CD8-positive, alpha-beta memory T cell (primary cell): ENCODE data around the gene MINDY4. TPM values are rescaled to one million over a fixed set of nuclear protein-coding genes. Genes with fewer than 3 reads are reported as not detected.

Experiments
- CTCF ChIA-PET: fragments of 350-600 bp; sonication (Branson Sonifier 250); formaldehyde crosslinking; loops from one replicate; lab custom pipeline; 2021; ENCODE audit warnings: antibody characterized with exemption; lab: Charles Lee
- POLR2A ChIA-PET: fragments of 350-600 bp; sonication (Branson Sonifier 250); formaldehyde crosslinking; loops from one replicate; lab custom pipeline; 2021; ENCODE audit warnings: antibody characterized with exemption; lab: Charles Lee
- DNase-seq, 5 donors: peaks; one replicate each; pipeline versions ENCODE4 v3.0.0 to v3.0.0-alpha.2; 2020 to 2022; ENCODE audit warnings: mixed read lengths in 1 of 5
- H3K27ac ChIP-seq: one replicate; pipeline ENCODE4 v1.7.0; 2013; ENCODE audit warnings: low read depth, mild to moderate bottlenecking, low read length, moderate library complexity
- H3K27me3 ChIP-seq: 2 replicates; pipeline ENCODE4 v1.7.0; 2013; ENCODE audit warnings: low read length, mild to moderate bottlenecking; ENCODE audit not compliant: insufficient read depth, poor library complexity, severe bottlenecking
- H3K36me3 ChIP-seq: 2 replicates; pipeline ENCODE4 v1.7.0; 2013; ENCODE audit warnings: mild to moderate bottlenecking, low read length, moderate library complexity; ENCODE audit not compliant: insufficient read depth
- H3K4me1 ChIP-seq: 2 replicates; pipeline ENCODE4 v1.7.0; 2013; ENCODE audit warnings: mild to moderate bottlenecking, low read length, moderate library complexity; ENCODE audit not compliant: insufficient read depth
- H3K4me3 ChIP-seq: 2 replicates; pipeline ENCODE4 v1.7.0; 2013; ENCODE audit warnings: mild to moderate bottlenecking, low read length
- H3K9me3 ChIP-seq: 2 replicates; pipeline ENCODE4 v1.7.0; 2013; ENCODE audit warnings: mild to moderate bottlenecking, low read length
- H3K27ac Mint-ChIP-seq, 8 donors: one replicate each; pipeline ENCODE4 v1.8.0; 2020 to 2021; ENCODE audit warnings: mixed read lengths in 8 of 8, mild to moderate bottlenecking in 6 of 8, inconsistent platforms in 3 of 8, moderate library complexity in 3 of 8
- H3K27me3 Mint-ChIP-seq, 2 donors: one replicate each; pipeline ENCODE4 v1.8.0; 2020 to 2021; ENCODE audit warnings: mixed read lengths in 2 of 2, mild to moderate bottlenecking in 1 of 2, moderate library complexity in 1 of 2
- H3K36me3 Mint-ChIP-seq, 3 donors: one replicate each; pipeline ENCODE4 v1.8.0; 2020 to 2021; ENCODE audit warnings: mixed read lengths in 3 of 3, inconsistent platforms in 1 of 3, mild to moderate bottlenecking in 1 of 3
- H3K4me1 Mint-ChIP-seq, 3 donors: one replicate each; pipeline ENCODE4 v1.8.0; 2020 to 2021; ENCODE audit warnings: mixed read lengths in 3 of 3, inconsistent platforms in 1 of 3, mild to moderate bottlenecking in 1 of 3
- H3K4me3 Mint-ChIP-seq, 7 donors: one replicate each; pipeline ENCODE4 v1.8.0; 2020 to 2021; ENCODE audit warnings: mixed read lengths in 7 of 7, mild to moderate bottlenecking in 6 of 7, moderate library complexity in 4 of 7, inconsistent platforms in 2 of 7
- H3K9me3 Mint-ChIP-seq, 5 donors: one replicate each; pipeline ENCODE4 v1.8.0; 2020 to 2022; ENCODE audit warnings: mixed read lengths in 5 of 5, mild to moderate bottlenecking in 3 of 5, moderate library complexity in 2 of 5, inconsistent platforms in 1 of 5
- polyA plus RNA-seq: library from polyadenylated mRNA; unstranded; fragments of 300-500 nt; fragmentation: Illumina TruSeq; gene quantifications from one replicate; pipeline ENCODE4 v1.2.3, GENCODE V29; 2021
- total RNA-seq, 2 experiments: library from RNA; stranded (reverse); gene quantifications; one replicate each; pipeline ENCODE4 v1.2.3, GENCODE V29; 2021

MINDY4 gene
- total and polyA plus RNA-seq, 3 experiments from 2014 or later = 1.0 to 2.6 (median 2.4) TPM

- no peak for DNase-seq
- no peak overlapping the region for H3K27ac ChIP-seq
- POLR2A ChIA-PET = no interaction called here
- no peaks in the 10 kb centered on the region for H3K4me1 ChIP-seq
- Mint-ChIP-seq H3K4me3 (no peak overlapping the region), H3K9me3 (peaks cover 0 to 5% (median 4%) of the 10 kb centered on the region in 5 donors), H3K36me3 (no peaks in the 10 kb centered on the region), H3K27ac (no peak overlapping the region), H3K27me3 (peaks cover 0 to 2% of the 10 kb centered on the region in 2 donors), H3K4me1 (no peaks in the 10 kb centered on the region)
- no peak overlapping the region for H3K4me3 ChIP-seq
- H3K36me3 ChIP-seq = no peaks in the 10 kb centered on the region
- H3K27me3 ChIP-seq = no peaks in the 10 kb centered on the region
- CTCF ChIA-PET = no interaction called here
- no peaks in the 10 kb centered on the region for H3K9me3 ChIP-seq
These were observed 155.1 kb downstream of the MINDY4 start for GRCh38 chr7:30926313-30926712.

- ChIA-PET POLR2A (no interaction called here), CTCF (no interaction called here)
- DNase-seq = no peak
- Histone ChIP-seq H3K36me3 (no peaks in the 10 kb centered on the region), H3K4me3 (no peak overlapping the region), H3K27me3 (no peaks in the 10 kb centered on the region), H3K27ac (no peak overlapping the region), H3K4me1 (no peaks in the 10 kb centered on the region), H3K9me3 (no peaks in the 10 kb centered on the region)
- Mint-ChIP-seq H3K4me1 (no peaks in the 10 kb centered on the region), H3K27ac (no peak overlapping the region), H3K27me3 (peaks cover 0 to 2% of the 10 kb centered on the region in 2 donors), H3K36me3 (no peaks in the 10 kb centered on the region), H3K4me3 (no peak overlapping the region), H3K9me3 (peaks cover 0 to 5% (median 4%) of the 10 kb centered on the region in 5 donors)
These were observed 155.8 kb downstream of the MINDY4 start for GRCh38 chr7:30927040-30927439.

GRCh38 chr7:30927559-30927958 lies 156.3 kb downstream of the MINDY4 start:
- CTCF ChIA-PET = no interaction called here
- H3K9me3 Mint-ChIP-seq = peaks cover 0 to 5% (median 4%) of the 10 kb centered on the region in 5 donors
- H3K27me3 Mint-ChIP-seq = peaks cover 0 to 2% of the 10 kb centered on the region in 2 donors
- H3K4me3 Mint-ChIP-seq = no peak overlapping the region
- Histone ChIP-seq H3K27me3 (no peaks in the 10 kb centered on the region), H3K4me3 (no peak overlapping the region), H3K27ac (no peak overlapping the region), H3K9me3 (no peaks in the 10 kb centered on the region), H3K4me1 (no peaks in the 10 kb centered on the region), H3K36me3 (no peaks in the 10 kb centered on the region)
- H3K27ac Mint-ChIP-seq = peak overlapping the region in 1 of 8 donors; percentile 40
- H3K4me1 Mint-ChIP-seq = no peaks in the 10 kb centered on the region
- no peaks in the 10 kb centered on the region for H3K36me3 Mint-ChIP-seq
- POLR2A ChIA-PET = no interaction called here
- no peak for DNase-seq

GRCh38 chr7:30928254-30928872 lies 157.1 kb downstream of the MINDY4 start:
- Histone ChIP-seq H3K36me3 (no peaks in the 10 kb centered on the region), H3K4me1 (no peaks in the 10 kb centered on the region), H3K4me3 (no peak overlapping the region), H3K27ac (no peak overlapping the region), H3K27me3 (no peaks in the 10 kb centered on the region), H3K9me3 (no peaks in the 10 kb centered on the region)
- no peaks in the 10 kb centered on the region for H3K4me1 Mint-ChIP-seq
- H3K9me3 Mint-ChIP-seq = peaks cover 0 to 5% (median 4%) of the 10 kb centered on the region in 5 donors
- no peak for DNase-seq
- CTCF ChIA-PET = no interaction called here
- POLR2A ChIA-PET = no interaction called here
- H3K27ac Mint-ChIP-seq = no peak overlapping the region
- H3K27me3 Mint-ChIP-seq = peaks cover 0 to 2% of the 10 kb centered on the region in 2 donors
- H3K4me3 Mint-ChIP-seq = no peak overlapping the region
- no peaks in the 10 kb centered on the region for H3K36me3 Mint-ChIP-seq

GRCh38 chr7:30929686-30930085 lies 158.5 kb downstream of the MINDY4 start:
- H3K36me3 ChIP-seq = no peaks in the 10 kb centered on the region
- POLR2A ChIA-PET = no interaction called here
- no peaks in the 10 kb centered on the region for H3K27me3 ChIP-seq
- no peaks in the 10 kb centered on the region for H3K4me1 ChIP-seq
- no peak overlapping the region for H3K4me3 Mint-ChIP-seq
- peaks cover 0 to 2% of the 10 kb centered on the region in 2 donors for H3K27me3 Mint-ChIP-seq
- CTCF ChIA-PET = interaction anchor here (1.5 kb wide), 1 partner anchor 9 kb away, joined by 9 read pairs; no protein-coding TSS in a partner anchor
- H3K27ac ChIP-seq = no peak overlapping the region
- H3K36me3 Mint-ChIP-seq = no peaks in the 10 kb centered on the region
- no peak for DNase-seq
- no peaks in the 10 kb centered on the region for H3K4me1 Mint-ChIP-seq
- H3K9me3 Mint-ChIP-seq = peaks cover 0 to 5% (median 4%) of the 10 kb centered on the region in 5 donors
- no peak overlapping the region for H3K4me3 ChIP-seq
- no peak overlapping the region for H3K27ac Mint-ChIP-seq
- H3K9me3 ChIP-seq = no peaks in the 10 kb centered on the region

- H3K4me1 Mint-ChIP-seq = no peaks in the 10 kb centered on the region
- no peaks in the 10 kb centered on the region for H3K36me3 ChIP-seq
- H3K27me3 ChIP-seq = no peaks in the 10 kb centered on the region
- H3K27ac Mint-ChIP-seq = peak overlapping the region in 1 of 8 donors; percentile 46
- peaks cover 0 to 5% (median 4%) of the 10 kb centered on the region in 5 donors for H3K9me3 Mint-ChIP-seq
- no peaks in the 10 kb centered on the region for H3K9me3 ChIP-seq
- no peak overlapping the region for H3K4me3 Mint-ChIP-seq
- H3K4me3 ChIP-seq = no peak overlapping the region
- H3K4me1 ChIP-seq = no peaks in the 10 kb centered on the region
- ChIA-PET CTCF (interaction anchor here (1.1 to 1.5 kb wide), 2 partner anchors 8 to 53 kb away, joined by 3 to 9 read pairs; no protein-coding TSS in a partner anchor), POLR2A (no interaction called here)
- H3K27me3 Mint-ChIP-seq = peaks cover 3 to 4% of the 10 kb centered on the region in 2 donors
- no peak for DNase-seq
- H3K36me3 Mint-ChIP-seq = no peaks in the 10 kb centered on the region
- H3K27ac ChIP-seq = no peak overlapping the region
These were observed 159.4 kb downstream of the MINDY4 start for GRCh38 chr7:30930621-30931020.

- Mint-ChIP-seq H3K27ac (peak overlapping the region in 1 of 8 donors; percentile 75), H3K4me1 (no peaks in the 10 kb centered on the region), H3K4me3 (no peak overlapping the region), H3K9me3 (peaks cover 0 to 5% (median 4%) of the 10 kb centered on the region in 5 donors), H3K27me3 (peaks cover 3 to 4% of the 10 kb centered on the region in 2 donors), H3K36me3 (no peaks in the 10 kb centered on the region)
- H3K9me3 ChIP-seq = no peaks in the 10 kb centered on the region
- ChIA-PET CTCF (interaction anchor here (1.1 kb wide), 1 partner anchor 52 kb away, joined by 3 read pairs; no protein-coding TSS in a partner anchor), POLR2A (no interaction called here)
- no peaks in the 10 kb centered on the region for H3K4me1 ChIP-seq
- DNase-seq = no peak
- H3K4me3 ChIP-seq = no peak overlapping the region
- H3K27ac ChIP-seq = no peak overlapping the region
- H3K27me3 ChIP-seq = no peaks in the 10 kb centered on the region
- no peaks in the 10 kb centered on the region for H3K36me3 ChIP-seq
These were observed 160.1 kb downstream of the MINDY4 start for GRCh38 chr7:30931161-30931928.

- Mint-ChIP-seq H3K36me3 (no peaks in the 10 kb centered on the region), H3K27me3 (peaks cover 3 to 4% of the 10 kb centered on the region in 2 donors), H3K27ac (no peak overlapping the region), H3K4me1 (no peaks in the 10 kb centered on the region), H3K9me3 (no peaks in the 10 kb centered on the region), H3K4me3 (no peak overlapping the region)
- Histone ChIP-seq H3K36me3 (no peaks in the 10 kb centered on the region), H3K9me3 (no peaks in the 10 kb centered on the region), H3K4me3 (no peak overlapping the region), H3K4me1 (no peaks in the 10 kb centered on the region), H3K27me3 (no peaks in the 10 kb centered on the region), H3K27ac (no peak overlapping the region)
- ChIA-PET POLR2A (no interaction called here), CTCF (interaction anchor here (1.6 kb wide), 1 partner anchor 52 kb away, joined by 3 read pairs; no protein-coding TSS in a partner anchor)
- DNase-seq = no peak
These were observed 160.8 kb downstream of the MINDY4 start for GRCh38 chr7:30931929-30932540.
